HG03378 (cell line): ENCODE results near the gene PNKP.

ENCODE experiments used
- ATAC-seq: cut with Tn5 transposase; IDR thresholded peaks from one replicate; pipeline ENCODE4 v1.9.1; 2021; ENCODE audit warnings: mild to moderate bottlenecking, moderate library complexity; ENCODE audit not compliant: unreplicated experiment

PNKP gene

DNA sequence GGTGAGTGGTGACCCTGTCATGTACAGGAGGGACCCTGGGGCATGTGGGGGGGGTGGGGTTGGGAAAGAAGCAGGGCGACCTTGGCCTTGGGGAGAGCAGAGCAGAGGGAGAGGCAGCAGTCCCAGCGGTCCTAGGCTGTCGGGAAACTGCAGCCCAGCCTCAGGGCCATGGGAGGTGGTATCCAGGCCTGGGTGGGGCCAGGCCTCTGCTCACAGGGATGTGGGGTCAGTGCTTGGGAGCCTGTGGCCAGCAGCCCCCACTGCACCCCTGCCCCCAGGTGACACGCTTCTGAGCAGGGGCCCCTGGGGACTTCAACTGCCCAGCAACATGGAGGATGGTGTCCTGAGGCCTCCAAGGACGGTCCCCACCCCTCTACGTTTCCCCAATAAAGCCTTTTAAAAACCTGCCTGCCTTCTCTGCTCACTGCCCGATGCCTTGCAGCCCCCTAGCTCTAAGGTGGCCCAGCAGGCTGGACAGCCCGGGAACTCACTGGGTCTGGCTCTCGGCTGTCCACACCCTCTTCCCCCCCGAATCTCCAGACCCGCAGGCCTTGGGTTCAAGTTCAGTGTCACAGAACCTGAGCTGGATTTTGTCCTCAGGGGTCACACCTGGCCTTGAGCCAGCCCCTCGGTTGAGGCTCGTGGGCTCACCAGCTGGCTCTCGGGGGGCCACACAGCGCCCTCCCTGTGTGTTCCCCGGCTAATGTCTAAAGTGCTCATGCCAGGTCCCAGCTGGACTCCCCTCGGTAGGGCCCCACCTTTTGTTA is 6.9 kb downstream of the PNKP start:
- no peak for ATAC-seq

DNA sequence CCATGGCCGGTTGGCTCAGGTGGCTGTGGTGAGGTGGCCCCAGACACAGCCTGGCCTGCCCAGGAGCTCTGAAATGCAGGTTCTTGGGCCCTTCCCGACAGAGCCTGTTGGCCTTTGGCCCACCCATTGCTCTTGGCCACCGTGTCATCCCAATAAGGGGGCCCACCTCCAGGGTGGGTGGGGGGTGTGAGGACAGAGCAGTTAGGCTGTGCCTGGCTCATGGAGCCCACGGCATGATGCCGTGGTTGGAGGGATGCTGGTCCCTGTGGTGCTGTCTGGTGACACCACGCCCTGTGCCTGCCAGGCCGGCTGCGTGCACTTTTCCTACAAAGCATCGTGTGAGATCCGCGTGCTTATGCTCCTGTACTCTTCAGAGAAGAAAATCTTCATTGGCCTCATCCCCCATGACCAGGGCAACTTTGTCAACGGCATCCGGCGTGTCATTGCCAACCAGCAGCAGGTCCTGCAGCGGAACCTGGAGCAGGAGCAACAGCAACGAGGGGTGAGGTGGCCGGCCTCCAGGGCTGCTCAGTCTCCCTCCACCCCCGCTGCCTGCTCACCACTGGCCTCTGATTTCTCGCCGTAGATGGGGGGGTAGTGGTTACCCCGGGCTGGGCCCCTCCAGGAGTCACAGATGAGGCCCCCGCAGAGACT is 7.6 kb downstream of the PNKP start:
- ATAC-seq, result no peak

DNA sequence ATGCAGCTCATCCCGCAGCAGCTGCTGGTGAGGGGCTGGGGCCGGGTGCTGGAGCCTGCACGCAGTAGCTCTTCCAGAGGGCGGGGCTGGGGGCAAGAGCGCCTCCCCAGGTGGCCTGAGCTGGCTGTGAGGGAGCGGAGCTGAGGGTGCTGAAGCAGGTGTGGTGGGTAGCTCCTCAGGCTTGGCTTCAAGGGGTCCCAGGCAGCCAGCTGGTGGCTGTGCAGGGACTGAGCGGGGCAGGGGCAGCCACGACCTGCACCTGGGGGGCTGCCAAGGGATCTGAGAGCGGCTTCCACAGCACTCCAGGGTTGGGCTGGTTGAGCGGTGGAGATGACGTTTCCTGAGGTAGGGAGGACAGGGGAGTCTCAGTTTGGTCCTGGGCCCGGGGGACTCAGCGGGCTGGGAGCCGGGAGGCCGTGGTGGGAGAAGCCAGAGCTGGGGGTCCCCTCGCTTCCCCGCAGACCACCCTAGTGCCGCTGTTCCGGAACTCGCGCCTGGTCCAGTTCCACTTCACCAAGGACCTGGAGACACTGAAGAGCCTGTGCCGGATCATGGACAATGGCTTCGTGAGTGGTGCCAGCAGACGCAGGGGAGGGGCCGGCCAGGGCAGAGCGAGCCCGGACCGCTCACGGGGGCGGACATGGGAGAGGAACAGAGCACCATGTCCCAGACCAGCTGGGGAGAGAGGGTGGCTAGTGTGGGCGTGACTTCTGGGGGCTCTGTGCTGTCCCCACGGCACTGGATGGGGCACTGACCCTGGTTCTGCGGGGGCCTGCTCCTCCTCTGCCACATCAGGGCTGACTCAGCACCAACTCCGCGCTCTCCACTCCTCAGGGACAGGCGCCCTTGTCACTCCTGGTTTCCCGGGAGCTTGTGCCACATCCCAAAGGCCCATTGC is 9.0 kb downstream of the PNKP start:
- no peak for ATAC-seq

DNA sequence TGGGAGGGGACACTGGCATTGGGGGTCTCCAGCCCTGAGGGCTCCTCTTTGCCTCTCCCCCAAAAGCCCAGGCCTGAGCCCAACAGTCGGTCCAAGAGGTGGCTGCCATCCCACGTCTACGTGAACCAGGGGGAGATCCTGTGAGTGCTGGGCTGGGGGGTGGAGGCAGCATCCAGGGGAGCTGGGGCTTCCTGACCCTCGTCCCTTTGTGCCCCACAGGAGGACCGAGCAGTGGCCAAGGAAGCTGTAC is 9.6 kb downstream of the PNKP start:
- ATAC-seq, result no peak

DNA sequence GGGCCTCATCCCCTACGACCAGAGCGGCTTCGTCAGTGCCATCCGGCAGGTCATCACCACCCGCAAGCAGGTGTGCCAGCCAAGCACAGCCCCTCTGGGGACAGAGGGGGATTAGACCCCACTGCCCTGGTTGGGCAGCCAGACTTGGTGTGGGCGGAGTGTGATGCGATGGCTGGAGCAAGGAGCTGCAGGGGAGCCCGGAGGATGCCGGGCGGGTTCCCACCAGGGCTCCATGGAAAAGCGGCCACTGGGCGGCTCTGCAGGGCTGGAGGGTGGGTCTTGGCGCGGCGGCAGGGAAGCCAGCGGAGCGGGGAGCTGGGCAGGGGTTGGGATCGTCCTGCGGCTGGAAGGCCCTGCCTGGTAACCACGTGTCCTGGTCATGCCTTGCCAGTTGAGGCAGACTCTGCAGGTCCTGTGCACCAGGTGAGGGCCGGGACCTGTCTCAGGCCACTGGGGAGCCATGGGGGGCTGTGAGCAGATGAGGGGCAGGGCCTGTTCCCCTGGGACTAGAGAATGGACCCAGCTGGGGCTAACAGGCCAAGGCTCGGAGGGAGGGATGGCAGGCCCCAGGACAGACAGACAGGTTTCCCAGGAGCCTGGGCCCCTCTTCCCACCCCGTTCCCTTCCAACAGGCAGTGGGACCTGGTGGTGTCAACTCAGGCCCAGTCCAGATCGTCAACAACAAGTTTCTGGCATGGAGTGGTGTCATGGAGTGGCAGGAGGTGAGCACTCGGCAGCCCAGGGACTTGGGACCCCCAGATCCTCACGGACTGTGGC is 10.1 kb downstream of the PNKP start:
- no peak for ATAC-seq

DNA sequence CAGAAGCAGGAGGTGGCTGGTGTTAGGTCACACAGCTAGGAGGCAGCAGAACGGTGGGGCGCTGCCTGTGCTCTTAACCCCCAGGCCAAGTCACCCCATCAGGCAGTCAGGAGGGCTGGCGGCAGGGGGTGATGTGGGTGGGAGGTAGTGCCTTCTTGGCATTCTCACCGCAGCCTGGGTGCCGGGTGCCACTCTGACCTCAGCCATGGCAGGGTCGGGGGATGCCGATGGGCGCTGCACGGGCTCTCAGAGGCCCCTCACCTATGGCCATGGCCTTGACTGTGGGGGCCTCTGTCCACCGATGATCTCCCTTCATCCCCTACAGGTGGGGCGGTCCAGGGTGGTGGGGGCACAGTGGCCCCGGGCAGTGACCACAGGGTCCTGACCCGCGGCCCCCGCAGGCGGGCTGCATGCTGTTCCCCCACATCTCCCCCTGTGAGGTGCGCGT is 10.8 kb downstream of the PNKP start:
- ATAC-seq, result no peak

DNA sequence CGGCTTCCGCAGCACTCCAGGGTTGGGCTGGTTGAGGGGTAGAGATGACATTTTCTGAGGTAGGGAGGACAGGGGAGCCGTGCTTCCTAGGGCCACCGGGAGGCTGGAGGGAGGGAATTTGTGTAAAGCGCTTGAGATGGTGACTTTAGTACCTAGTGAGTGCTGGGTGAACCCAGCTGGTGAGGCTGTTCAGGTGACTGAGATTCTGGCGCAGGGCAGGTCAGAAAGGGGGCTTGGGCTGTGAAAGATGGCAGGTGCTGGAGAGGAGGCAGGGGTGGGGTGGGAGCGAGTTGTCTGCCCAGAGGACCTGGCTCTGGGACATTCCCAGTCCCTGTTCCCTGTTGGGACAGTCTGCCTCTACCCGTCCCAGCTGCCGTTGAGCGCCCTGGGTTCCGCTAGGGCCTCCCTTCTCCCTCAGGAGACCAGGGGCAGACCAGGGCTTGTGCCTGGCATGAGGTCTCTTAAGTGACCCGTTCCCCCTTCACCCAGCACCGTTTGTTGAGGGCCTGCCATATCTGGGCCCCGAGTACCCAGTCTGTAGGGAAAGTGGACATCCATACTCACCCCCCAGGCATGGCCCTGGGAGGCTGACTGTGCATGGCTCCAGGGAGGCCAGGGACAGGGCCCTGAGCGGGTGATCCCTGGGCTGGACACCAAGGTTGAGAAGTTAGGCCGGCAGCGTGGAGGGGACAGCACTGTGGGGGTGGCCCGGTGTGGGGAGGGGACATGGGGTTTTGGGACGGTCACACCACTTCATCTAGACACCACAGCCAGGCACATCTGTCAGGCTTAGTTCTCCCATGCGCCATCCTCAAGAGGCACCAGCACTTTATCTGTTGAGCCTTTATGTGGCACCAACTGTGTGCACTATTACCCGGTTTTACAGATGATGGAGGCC is 11.5 kb downstream of the PNKP start:
- ATAC-seq, result no peak

DNA sequence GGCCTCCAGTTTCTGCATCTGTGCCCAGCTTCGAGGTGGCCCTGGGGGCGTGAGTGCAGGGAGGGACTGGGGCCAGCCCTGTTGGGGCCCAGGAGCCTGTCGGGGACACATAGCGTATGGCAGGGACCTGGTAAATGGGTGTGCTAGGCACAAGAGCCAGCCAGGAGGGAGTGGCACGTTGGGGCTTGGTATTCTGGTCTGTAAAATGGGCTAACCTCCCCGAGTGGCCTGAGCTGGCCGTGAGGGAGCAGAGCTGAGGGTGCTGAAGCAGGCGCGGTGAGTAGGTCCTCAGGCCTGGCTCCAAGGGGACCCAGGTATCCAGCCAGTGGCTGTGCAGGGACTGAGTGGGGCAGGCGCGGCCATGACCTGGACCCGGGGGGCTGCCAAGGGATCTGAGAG is 12.1 kb downstream of the PNKP start:
- no peak for ATAC-seq

DNA sequence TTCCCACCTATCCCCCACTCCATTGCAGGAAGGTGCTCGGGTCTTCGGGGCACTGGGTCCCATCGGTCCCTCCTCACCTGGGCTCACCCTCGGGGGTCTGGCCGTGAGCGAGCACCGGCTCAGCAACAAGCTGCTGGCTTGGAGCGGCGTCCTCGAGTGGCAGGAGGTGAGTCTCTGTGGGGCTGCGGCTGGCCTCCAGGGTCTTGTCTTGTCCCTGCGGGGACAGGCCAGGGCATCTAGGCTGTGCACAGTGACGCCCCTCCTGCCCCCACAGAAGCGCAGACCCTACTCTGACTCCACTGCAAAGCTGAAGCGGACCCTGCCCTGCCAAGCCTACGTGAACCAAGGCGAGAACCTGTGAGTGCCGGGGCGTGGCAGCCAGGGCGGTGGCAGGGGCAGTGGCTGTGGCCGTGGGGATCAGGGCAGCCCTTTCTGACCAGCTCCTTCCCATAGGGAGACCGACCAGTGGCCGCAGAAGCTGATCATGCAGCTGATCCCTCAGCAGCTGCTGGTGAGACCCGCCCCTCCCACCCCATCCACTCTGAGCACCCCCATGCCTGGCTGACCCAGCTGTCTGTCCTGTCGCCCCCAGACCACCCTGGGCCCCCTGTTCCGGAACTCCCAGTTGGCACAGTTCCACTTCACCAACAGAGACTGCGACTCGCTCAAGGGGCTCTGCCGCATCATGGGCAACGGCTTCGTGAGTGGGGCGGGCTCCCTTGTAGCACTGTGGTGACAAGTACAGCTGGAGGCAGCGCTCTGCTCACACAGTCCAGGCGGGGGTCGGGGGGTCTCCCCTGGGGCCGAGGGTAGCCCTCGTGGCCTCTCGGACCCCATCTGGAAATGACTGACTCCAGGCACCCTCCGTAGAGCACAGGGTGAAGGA is 12.8 kb downstream of the PNKP start:
- ATAC-seq, result no peak

DNA sequence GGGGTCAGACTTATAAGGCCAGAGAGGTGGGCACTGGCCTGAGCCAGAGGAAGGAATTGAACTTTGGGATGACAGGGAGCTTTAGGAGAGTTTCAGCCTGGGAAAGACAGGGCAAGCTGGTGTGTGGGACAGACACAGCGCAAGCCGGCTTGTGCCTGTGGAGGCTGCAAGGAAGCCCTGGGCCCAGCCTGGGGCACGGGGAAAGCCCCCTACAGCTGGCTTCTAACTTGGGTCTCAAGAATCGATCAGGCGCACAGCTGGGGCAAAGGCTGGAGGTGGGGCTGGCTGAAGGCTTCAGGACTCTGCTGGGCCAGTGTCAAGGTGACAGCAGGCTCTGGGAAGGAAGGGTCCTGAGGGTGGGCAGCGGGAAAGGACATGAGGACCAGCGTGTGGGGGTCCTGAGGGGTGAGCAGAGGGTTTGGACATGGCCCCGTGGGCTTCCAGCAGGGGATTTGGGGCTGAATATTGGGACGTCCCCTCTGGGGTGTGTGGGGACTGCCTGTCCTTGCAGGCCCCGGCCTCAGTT is 13.5 kb downstream of the PNKP start:
- ATAC-seq, result no peak

DNA sequence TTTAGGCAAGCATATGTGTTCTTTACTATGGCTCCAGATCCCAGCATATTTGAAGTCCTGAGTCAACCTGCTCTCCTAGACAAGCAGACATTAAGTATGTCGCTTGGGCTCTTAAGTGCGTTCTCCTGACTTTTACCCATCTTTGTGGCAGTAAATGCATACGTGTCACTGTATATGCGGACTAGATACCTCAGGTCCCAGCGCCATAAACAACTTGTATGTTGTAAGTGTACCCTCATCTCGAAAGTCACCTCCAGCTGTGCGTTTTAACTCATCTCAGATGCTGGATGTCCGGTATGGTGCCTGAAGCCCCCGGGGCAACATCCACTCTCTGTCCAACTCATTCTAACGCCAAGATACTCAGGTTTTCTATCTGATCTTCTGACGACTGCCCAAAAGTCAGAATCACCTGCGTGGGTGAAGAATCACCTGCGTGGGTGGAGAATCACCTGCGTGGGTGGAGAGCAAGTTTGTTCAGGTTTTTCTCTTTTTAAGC is 14.7 kb downstream of the PNKP start:
- no peak for ATAC-seq

DNA sequence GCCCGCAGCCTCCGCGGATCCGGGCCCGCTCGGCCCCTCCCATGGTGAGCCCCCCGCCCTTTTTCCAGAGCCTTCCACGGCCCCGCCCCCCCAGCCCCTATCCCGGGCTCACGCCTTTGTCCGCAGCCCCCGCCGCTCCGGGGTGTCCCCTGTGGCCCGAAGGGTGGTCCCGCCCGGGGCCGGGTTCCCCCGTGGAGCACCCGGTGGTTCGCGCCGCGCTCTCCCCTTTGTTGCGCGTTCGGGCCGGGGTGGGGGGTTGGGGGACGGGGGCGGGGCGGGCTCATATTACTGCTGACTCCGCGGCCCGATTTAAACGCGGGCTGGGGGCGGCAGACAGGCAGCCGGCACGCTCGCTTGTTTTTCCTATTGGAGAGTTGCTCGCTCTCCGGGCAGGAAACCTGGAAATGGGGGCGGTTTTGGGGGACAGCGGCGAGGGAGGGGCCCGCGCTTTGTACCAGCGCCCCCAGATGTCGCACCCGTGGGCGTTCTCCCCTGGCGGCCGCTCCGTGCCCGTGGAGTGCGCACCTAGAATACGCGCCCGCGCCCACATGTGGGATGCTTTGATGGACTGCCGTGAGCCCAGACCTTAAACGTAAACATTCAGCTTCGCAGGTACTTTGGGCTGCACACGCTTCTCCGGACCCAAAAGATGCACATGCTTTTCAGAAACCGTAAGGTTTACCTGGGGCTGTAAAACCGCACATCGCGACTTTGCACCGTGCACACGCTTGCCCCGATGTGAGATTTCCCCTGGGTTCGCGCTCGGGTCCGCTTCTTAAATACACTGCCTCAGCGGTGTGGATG is 15.7 kb downstream of the PNKP start:
- no peak for ATAC-seq

DNA sequence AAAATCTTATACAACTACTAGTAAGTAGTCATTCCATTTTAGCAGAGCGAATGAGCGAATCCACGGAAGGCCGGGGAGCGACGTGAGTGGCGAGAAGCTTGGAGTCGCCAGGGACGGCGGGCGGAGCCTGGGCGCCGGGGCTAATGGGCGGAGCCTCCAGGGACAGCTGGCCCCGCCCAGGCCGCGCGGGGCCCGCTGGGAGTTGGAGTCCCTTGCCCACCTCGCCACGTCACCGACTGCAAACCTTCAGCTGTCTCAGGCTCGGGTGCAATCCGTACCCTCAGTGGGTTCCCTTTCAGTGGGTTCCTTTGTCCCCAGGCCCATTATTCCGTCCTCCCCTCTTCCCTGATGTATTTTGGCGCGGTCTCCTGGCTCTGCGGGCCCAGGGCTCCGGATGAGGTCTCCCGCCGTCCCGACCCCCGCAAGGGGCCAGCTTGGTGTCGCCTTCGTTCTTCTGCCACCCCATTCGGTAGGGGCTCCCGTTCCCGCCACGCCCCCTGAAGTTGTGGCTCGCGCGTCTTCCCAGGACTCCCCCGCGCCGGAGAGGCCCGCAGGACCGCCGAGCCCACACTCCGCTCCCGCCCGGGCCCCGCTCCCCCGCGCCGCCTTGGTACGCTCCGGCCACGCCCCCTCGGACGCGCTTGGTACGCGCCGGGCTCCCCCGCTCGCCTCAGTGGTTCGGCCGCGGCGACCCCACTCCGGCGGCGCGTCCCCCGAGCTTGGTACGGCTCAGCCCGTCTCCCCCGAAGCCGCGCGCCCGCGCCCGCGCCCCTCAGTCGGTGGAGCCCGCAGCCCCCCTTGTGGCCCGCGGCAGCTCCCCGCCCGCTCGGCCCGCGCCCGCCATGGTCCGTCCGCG is 16.7 kb downstream of the PNKP start, which contains the start of gene PTOV1:
PTOV1 (plus strand) TSS at position 673 of the 856 bp plus-strand sequence.
- peak; percentile 44 for ATAC-seq

DNA sequence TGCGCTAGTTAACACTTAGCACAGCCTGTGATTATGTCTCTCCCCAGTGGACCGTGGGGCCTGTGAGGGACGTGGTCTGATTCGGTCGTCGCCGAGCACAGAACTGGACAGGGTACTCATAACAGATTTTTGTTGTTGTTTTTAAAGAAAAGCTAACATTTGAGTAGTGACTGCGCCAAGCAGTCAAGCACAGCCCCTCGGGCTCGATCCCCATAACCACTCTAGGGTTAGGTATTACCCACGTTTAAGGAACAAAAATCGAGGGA is 17.2 kb downstream of the PNKP start:
- peak; percentile 21 for ATAC-seq

DNA sequence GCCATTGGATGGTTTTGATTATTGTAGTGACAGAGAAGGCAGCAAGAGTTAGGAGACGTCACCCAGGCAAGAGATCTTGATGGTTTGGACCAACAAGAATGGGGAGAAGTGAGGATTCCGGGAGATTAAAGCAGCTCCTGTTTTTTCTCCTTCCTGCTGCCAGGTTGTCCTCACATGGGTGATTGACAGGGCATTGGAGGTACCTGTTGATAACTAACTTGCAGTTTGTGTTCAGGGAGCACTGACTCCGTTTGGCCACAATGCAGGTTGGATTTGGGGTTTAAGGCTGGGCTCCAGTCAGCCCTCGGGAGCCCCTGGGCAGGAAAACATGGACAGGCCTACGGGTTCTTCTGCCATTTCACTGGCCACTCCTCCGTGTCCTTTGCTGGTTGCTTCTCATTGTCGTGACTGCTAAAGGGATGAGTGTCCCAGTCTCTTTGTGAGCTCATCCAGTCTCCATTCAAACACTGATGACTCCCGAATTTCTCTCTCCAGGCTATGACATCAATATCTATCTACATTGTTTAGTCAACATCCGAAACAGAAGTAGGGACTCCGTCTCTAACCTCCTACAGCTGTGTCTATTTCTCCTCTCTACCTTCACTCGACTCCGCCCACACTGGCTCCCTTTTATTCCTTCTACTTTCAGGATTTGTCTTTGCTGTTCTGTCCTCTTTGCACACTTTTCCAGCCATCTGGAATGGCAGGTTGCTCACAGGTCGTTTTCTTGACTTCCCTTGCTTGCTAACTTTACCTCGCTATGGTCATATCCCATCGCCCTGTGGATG is 17.7 kb downstream of the PNKP start:
- ATAC-seq, result no peak

DNA sequence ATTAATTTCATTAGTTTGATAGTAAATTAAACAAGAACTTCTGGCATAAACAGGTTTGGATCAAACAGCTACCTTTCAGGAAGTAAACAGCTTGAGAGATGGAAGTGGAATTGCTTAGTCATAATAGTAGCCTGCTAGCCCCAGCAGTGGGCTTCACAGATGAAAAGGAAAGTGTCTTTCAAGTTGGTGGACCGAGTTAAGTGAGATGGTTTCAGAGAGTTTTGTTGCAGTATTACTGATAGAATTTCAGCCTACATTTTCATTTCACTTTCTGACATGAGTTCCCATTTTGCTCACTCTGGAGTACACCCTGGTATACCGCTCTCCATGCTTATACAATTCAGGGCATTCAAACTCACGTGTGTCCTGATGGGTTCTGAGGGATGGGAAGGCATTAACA is 18.4 kb downstream of the PNKP start:
- ATAC-seq, result no peak
